GM21619 (cell line): ENCODE data around the gene CHRND.

Experiments used
- ATAC-seq: cut with Tn5 transposase; IDR thresholded peaks from one replicate; pipeline ENCODE4 v1.9.1; 2021; ENCODE audit not compliant: unreplicated experiment

Gene CHRND

GRCh38 chr2:232541195-232541960, 15.4 kb downstream of the CHRND start:
- no peak for ATAC-seq

- ATAC-seq: no peak
Observed at GRCh38 chr2:232541961-232542714, 16.2 kb downstream of the CHRND start.

GRCh38 chr2:232542715-232543467, 16.9 kb downstream of the CHRND start:
- ATAC-seq: no peak

GRCh38 chr2:232543491-232543890, 17.5 kb downstream of the CHRND start:
- ATAC-seq: no peak

GRCh38 chr2:232543928-232544631, 18.1 kb downstream of the CHRND start:
- ATAC-seq: no peak

- ATAC-seq: no peak
Observed at GRCh38 chr2:232544674-232545073, 18.7 kb downstream of the CHRND start.

- no peak for ATAC-seq
Observed at GRCh38 chr2:232545511-232546375, 19.8 kb downstream of the CHRND start.

GRCh38 chr2:232547991-232548390, 22.0 kb downstream of the CHRND start:
- ATAC-seq: no peak

- ATAC-seq: no peak
Observed at GRCh38 chr2:232549655-232550353, 23.8 kb downstream of the CHRND start.

- ATAC-seq: peak; percentile 92
Observed at GRCh38 chr2:232550354-232551249, 24.6 kb downstream of the CHRND start, which contains the start of the genes EIF4E2 and TIGD1. Gene EIF4E2, plus strand, starts transcription at chr2:232550689. Its CDS starts 36 bp downstream, at chr2:232550725. Gene TIGD1, minus strand, starts transcription at chr2:232550557. Its CDS starts 675 bp downstream, at chr2:232549882.

- ATAC-seq: no peak
Observed at GRCh38 chr2:232551250-232551638, 25.3 kb downstream of the CHRND start.

- ATAC-seq: no peak
Observed at GRCh38 chr2:232551776-232552175, 25.8 kb downstream of the CHRND start.

- ATAC-seq: no peak
Observed at GRCh38 chr2:232556426-232556825, 30.5 kb downstream of the CHRND start.

- no peak for ATAC-seq
Observed at GRCh38 chr2:232562515-232563151, 36.7 kb downstream of the CHRND start.

- no peak for ATAC-seq
Observed at GRCh38 chr2:232563580-232563979, 37.6 kb downstream of the CHRND start.

- no peak for ATAC-seq
Observed at GRCh38 chr2:232567721-232568120, 41.8 kb downstream of the CHRND start.

GRCh38 chr2:232568161-232568560, 42.2 kb downstream of the CHRND start:
- no peak for ATAC-seq

- no peak for ATAC-seq
Observed at GRCh38 chr2:232569541-232569940, 43.6 kb downstream of the CHRND start.
